Measurements from ENCODE around the gene RAI1.
A peak's percentile ranks its signal among the peaks of the same experiment; 100 is the strongest.

RAI1 gene

DNA sequence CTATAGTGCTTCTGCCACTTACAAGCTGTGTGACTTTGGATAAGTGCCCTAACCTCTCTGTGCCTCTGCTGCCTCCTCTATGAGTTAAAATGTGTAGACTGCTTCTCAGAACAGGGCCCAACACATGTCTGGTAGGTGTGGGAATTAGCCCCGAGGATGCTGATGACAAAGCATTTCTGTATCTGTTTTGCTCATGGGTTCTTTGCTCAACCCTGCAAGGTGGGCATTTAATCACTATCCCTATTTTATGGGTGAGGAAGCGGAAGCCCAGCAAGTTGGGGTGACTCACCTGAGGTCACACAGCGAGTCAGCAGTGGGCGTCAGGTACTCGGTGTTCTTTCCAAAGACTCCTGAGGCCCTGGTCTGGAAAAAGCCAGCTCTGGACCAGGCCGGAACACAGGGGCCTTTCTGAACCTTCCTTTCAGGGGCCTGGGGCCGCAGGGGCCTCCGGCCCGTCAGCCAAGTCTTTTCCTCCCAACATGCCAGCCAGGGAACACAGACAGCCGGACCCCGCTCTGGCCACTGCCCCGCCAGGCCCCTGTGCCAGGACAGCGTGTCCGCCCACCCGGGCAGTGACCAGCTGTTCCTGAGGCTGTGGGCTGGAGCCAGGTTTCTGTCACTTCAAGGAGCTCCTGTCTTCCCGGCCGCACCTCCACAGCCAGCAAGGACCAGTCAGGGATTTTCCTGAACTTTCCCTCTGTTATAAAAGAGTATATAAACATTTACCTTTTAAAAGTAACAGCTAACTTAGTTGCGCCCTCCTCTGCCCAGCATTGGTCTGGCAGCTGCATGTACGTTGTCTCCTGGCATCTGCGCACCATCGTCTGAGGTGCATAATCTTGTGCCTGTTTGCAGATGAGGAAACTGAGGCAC, 93.0 kb downstream of the RAI1 start:
- Mint-ChIP-seq H3K4me3 (no peak overlapping the region), H3K9me3 (no peaks in the 10 kb centered on the region), H3K36me3 (ENCODE audit: low read depth) (peaks cover 10% of the 10 kb centered on the region), H3K27me3 (peaks cover 4% of the 10 kb centered on the region), H3K27ac (no peak overlapping the region), H3K4me1 (ENCODE audit: low read depth) (peaks cover 6% of the 10 kb centered on the region)
- intact Hi-C loops (cut with micrococcal nuclease): no loop called here

DNA sequence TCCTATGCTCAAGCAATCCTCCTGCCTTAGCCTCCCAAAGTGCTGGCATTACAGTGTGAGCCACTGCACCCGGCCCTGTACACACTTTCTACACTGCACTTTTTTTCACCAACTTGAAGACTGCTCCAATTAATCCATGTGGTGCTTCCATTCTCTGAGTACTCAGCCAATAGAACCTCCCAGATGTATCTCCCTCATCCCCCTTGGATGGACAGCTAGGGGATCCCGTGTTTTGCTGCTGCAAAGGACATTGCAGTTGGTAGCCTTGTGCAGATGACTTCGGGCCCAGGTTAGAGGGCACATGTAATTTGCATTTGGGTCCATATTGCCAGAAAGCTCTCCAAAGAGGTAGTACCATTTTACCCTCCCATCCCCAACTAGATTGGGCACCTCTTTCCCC, 95.6 kb downstream of the RAI1 start:
- Mint-ChIP-seq H3K4me3 (no peak overlapping the region), H3K4me1 (ENCODE audit: low read depth) (peaks cover 23% of the 10 kb centered on the region), H3K9me3 (no peaks in the 10 kb centered on the region), H3K27ac (no peak overlapping the region), H3K27me3 (peaks cover 27% of the 10 kb centered on the region), H3K36me3 (ENCODE audit: low read depth) (peaks cover 10% of the 10 kb centered on the region)
- intact Hi-C loops (cut with micrococcal nuclease): no loop called here

DNA sequence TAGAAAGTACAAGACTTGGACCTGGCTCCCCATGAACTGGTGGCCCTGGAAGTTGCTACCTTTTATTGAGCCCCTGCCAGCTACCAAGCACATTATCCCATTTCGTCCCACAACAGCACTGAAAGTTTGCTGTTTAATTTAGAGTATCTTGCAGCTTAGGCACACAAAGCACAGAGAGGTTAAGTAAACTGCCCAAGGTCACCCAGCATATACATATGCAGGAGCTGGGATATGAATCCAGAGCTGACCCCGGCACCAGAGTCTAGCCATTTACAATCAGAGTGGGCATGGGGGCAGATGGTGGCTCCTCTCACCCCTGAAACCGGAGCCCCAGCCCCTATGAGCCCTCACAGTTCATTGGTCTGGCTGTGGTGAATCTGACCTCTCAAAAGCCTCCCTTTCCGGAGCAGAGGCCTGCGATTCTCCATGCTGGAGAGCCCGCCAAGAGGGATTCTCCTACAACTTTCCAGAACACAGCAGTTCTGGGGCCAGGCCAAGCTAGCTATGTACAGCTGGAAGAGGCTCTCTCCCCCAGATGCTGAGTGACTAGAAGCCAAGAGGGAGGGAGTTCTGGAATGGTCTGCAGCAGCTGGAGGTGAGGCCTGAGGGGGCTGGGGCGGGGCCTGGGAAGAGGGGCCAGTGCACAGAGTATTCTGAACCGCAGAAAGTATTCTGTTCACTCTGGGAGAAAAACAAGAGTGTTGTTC, 97.2 kb downstream of the RAI1 start:
- H3K4me1 Mint-ChIP-seq (ENCODE audit: low read depth): peaks cover 21% of the 10 kb centered on the region
- intact Hi-C loops (cut with micrococcal nuclease): no loop called here
- H3K36me3 Mint-ChIP-seq (ENCODE audit: low read depth): peaks cover 10% of the 10 kb centered on the region
- H3K27me3 Mint-ChIP-seq: peaks cover 38% of the 10 kb centered on the region
- no peak overlapping the region for H3K27ac Mint-ChIP-seq
- no peak overlapping the region for H3K4me3 Mint-ChIP-seq
- H3K9me3 Mint-ChIP-seq: no peaks in the 10 kb centered on the region

DNA sequence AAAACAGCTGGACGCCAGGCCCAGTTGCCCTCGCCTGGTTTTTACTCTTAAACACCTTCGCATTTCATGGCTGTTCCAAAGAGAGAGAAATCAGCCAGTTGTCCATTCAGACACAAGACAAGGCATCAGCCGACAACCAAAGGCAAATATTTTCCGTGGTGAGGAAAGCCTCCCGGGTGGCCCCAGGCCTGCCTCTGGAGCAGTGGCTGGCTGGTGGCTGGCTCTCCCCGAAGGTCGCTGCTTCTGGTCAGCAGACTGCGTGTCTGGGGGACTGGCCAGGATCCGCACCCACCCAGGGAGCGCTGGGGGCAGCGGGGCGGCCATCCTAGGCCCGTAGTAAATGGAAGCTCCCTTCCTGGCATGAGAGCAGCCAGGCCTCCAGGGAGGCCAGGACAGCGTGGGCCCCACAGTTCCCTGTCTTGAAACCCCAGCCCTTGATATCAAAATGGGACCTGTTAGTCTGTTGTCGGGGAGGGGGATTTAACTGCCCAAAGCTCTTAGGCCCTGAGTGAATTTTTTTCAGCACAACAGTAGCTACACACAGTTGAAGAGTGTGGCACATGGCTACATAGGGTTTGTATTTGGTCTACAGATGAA, 97.9 kb downstream of the RAI1 start:
- H3K36me3 Mint-ChIP-seq (ENCODE audit: low read depth): peaks cover 10% of the 10 kb centered on the region
- H3K9me3 Mint-ChIP-seq: no peaks in the 10 kb centered on the region
- no peak overlapping the region for H3K4me3 Mint-ChIP-seq
- no peak overlapping the region for H3K27ac Mint-ChIP-seq
- peaks cover 28% of the 10 kb centered on the region for H3K4me1 Mint-ChIP-seq (ENCODE audit: low read depth)
- peaks cover 43% of the 10 kb centered on the region for H3K27me3 Mint-ChIP-seq
- intact Hi-C loops (cut with micrococcal nuclease): no loop called here

DNA sequence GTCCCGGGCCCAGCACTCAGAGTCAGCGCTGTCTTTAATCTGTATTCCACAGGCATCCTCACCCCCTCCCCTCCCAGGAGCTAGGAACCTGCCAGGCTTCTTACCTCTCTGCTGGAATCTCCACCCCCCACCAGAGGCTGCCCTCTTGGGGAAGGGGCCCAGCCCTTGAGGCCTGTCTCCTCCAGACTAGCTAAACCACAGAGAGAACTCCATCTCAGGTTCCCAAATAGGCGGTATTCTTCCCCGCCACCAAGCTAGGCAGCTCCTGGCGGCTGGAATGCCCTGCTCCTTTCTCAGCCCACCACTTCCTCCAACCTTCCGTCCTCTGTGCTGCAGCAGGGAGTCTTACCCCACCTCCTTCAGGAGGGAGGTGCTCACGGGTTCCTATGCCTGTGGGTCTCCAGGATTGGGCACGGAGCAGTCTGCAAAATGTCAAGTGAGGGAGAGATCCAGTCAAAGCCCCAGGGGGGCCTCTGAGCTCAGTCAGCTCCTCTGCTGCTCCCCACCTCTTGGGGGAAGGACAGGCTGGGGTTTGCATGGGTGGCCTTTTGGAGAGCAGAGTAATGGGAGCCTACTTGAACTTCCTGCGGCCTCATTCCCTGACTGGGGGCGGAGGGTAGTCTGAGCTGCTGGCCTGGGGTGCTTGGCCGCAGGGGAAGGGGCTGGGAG, 99.8 kb downstream of the RAI1 start:
- intact Hi-C loops (cut with micrococcal nuclease): loop anchor here (10.0 kb wide), 1 partner anchor 56 kb away; no protein-coding TSS in a partner anchor
- Mint-ChIP-seq H3K36me3 (ENCODE audit: low read depth) (peaks cover 10% of the 10 kb centered on the region), H3K27me3 (peaks cover 56% of the 10 kb centered on the region), H3K9me3 (no peaks in the 10 kb centered on the region), H3K27ac (no peak overlapping the region), H3K4me3 (peak overlapping the region; percentile 28), H3K4me1 (ENCODE audit: low read depth) (peaks cover 41% of the 10 kb centered on the region)

DNA sequence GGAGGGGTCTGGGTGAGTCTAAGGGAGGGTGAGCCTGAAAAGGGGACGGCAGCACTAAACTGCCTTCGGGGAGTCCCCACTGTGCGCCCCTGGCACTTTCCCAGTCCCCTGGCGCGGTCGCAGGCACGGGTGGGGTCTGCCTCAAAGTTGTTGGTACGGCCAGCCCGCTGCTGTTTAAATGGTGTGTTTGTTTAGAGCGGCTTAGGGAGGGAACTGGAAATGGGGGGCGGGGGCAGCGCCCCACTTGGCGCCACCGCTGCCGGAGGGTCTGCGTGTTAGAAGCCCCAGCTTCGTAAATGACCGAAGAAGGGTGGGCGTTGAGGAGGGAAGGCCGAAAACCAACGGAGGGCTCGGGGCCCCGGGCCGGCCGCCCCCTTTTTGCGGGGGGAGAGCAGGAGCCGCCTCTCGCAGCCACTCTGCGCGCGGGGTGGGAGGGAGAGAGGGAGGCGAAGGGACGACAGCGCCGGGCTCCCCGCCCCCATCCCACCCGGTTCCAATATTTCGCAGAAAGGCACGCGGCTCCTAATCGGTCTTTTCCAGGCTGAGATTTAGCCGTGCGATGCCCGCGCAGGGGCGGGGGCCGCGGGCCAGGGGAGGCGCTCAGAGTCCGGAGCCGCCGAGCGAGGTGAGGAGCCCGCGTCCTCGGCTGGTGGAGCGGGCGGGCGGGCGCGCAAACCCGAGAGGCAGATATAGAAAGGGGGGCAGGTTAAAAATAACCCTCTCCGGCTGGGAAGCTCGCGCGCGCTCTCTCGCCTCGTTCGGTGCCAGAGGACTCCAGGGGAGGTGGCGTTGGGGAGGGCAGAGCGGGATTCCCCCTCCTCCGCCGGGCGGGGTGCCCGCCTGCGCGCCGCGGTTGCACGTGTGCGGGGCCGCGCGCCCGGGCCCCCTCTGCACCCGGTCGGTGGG, 100.6 kb downstream of the RAI1 start:
- Mint-ChIP-seq H3K4me3 (peak overlapping the region; percentile 75), H3K27ac (no peak overlapping the region), H3K4me1 (ENCODE audit: low read depth) (peaks cover 48% of the 10 kb centered on the region), H3K36me3 (ENCODE audit: low read depth) (peaks cover 10% of the 10 kb centered on the region), H3K9me3 (no peaks in the 10 kb centered on the region), H3K27me3 (peaks cover 56% of the 10 kb centered on the region)
- intact Hi-C loops (cut with micrococcal nuclease): loop anchor here (10.0 kb wide), 1 partner anchor 57 kb away; no protein-coding TSS in a partner anchor

DNA sequence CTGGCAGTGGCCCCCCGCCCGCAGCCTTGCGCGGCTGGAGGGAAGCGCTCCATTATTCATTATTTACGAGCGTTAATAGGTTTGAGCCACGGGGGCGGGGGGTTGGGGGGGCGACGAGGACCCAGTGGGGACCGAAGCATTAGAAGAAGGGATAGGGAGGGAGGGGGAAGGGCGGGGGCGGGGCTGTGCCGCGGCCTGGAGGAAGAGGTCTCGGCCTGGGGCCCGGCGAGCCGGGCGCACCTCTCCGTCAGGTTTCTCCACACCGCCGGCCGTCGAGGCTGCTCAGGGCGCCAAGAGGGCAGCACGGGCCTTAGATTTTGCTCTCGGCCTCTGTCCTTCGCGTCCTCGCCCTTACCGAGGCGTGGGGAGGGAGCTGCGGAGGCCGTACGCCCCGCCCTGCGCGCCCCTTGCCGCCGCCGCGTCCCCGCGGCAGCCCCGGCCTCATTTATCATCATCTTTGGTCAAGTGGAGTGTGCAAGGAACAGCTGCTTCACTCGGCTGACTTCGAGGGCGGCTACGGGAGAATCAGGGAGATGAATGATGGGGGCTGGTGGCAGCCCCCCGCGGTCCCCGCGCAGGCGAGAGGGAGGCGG, 101.4 kb downstream of the RAI1 start:
- H3K27me3 Mint-ChIP-seq: peaks cover 56% of the 10 kb centered on the region
- H3K27ac Mint-ChIP-seq: no peak overlapping the region
- intact Hi-C loops (cut with micrococcal nuclease): loop anchor here (10.0 kb wide), 1 partner anchor 58 kb away; no protein-coding TSS in a partner anchor
- peak overlapping the region; percentile 66 for H3K4me3 Mint-ChIP-seq
- peaks cover 48% of the 10 kb centered on the region for H3K4me1 Mint-ChIP-seq (ENCODE audit: low read depth)
- no peaks in the 10 kb centered on the region for H3K9me3 Mint-ChIP-seq
- H3K36me3 Mint-ChIP-seq (ENCODE audit: low read depth): peaks cover 5% of the 10 kb centered on the region

DNA sequence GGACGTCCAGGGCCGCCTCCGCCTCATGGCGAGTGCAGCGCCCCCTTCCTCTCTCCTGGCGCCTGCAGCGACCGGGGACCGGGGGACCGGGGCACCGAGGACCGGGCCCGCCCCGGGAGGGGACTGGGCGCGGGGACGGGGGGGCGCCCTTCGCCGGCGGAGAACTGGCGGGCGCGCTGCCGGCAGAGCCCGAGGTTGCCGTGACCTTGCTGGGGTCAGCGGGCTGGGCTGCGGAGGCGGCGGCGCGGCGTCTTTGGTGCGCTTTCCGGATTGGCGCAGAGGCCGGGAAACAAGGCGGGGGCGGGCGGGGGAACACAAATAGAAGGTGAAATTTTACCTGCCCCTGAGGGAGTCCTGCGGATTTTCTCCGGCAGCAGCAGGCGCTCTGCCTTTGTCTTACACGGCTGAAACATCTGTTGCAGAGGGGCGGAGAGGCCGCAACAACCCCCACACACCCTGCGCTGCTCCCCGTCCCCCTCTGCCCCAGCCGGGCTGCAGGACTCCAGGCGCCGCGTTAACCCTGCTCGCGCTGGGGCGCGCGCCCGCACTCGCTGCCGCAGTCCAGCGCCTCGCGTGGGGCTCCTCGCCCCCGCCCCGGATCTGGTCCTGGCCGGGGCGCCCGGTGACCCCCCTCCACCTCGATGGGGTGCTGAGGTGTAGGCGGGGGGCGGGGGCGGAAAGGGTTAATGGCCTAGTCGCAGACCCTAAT, 102.0 kb downstream of the RAI1 start:
- H3K4me3 Mint-ChIP-seq: peak overlapping the region; percentile 73
- peaks cover 48% of the 10 kb centered on the region for H3K4me1 Mint-ChIP-seq (ENCODE audit: low read depth)
- peaks cover under 1% of the 10 kb centered on the region for H3K36me3 Mint-ChIP-seq (ENCODE audit: low read depth)
- H3K27me3 Mint-ChIP-seq: peaks cover 56% of the 10 kb centered on the region
- intact Hi-C loops (cut with micrococcal nuclease): loop anchor here (10.0 kb wide), 1 partner anchor 58 kb away; no protein-coding TSS in a partner anchor
- H3K27ac Mint-ChIP-seq: no peak overlapping the region
- no peaks in the 10 kb centered on the region for H3K9me3 Mint-ChIP-seq

DNA sequence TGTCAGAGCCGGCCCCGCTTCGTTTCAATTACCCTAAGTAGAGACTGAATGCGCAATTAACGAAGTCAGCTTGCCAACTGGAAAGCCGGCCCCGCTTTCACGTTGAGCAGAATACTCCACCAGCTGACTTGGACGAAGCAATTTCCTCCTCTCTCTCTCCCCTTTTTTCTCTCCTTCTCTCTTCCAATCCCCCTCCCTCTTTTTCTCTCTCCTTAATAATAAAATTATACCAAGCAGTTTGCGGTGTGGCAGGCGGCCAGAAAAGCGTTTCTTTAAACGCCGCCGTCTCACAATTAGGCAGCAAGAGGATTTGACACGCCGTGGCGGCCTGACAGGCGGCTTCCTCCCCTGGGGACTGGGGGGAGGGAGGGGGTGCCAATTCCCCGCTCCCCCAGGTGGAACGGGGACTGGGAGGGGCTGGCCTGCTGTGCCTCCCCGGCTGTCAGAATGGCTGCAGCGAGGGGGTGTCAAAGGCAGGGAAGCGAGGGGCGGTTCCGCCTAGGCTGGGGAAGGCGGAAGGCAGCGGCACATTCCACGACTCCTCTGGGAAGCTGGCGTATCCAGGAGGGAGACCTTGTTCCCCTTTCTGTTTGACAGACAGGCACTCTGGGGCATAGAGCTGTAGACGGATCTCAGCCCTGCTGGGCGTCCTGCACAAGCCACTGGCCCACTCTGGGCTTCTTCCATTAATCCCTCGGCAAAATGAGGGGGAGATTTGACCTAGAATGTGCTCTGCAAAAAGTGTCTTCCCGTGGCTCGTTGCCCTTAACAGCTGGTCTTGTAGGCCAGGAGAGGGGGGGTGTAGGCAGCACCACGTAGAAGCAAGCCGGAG, 102.8 kb downstream of the RAI1 start:
- no peaks in the 10 kb centered on the region for H3K36me3 Mint-ChIP-seq (ENCODE audit: low read depth)
- H3K4me3 Mint-ChIP-seq: peak overlapping the region; percentile 73
- peak overlapping the region; percentile 32 for H3K27ac Mint-ChIP-seq
- H3K27me3 Mint-ChIP-seq: peaks cover 54% of the 10 kb centered on the region
- H3K9me3 Mint-ChIP-seq: no peaks in the 10 kb centered on the region
- intact Hi-C loops (cut with micrococcal nuclease): loop anchor here (10.0 kb wide), 1 partner anchor 59 kb away; no protein-coding TSS in a partner anchor
- H3K4me1 Mint-ChIP-seq (ENCODE audit: low read depth): peaks cover 48% of the 10 kb centered on the region

DNA sequence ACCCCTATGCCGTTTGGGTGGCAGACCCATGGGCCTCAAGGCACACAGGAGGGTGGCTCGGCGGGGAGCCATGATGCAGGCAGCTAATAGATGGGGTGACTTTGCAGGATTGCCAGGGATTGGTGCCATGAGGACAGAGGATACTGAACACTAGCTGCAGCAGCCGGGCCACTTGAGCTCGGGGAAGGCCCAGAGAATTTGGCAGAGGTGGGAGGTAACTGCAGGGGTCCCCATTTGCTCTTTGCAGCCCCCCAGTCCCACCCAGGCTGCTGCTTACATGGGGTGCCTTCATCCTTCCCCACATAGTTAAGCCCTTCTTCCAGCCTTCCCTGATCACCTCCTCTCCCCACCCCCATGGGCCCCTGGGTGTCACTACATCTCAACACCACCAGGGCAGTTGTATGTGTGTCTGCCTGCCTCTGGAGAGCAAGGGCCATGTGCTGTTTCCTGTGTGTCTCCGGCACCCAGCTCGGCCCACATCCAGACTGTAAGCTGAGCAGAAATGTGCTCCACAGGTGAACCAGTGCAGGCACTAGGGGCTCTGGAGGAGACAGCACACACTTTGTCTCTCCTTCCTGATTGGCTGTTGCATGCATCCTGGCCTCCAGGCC, 103.5 kb downstream of the RAI1 start:
- intact Hi-C loops (cut with micrococcal nuclease): loop anchor here (10.0 kb wide), 1 partner anchor 60 kb away; no protein-coding TSS in a partner anchor
- H3K27me3 Mint-ChIP-seq: peaks cover 50% of the 10 kb centered on the region
- no peak overlapping the region for H3K27ac Mint-ChIP-seq
- no peak overlapping the region for H3K4me3 Mint-ChIP-seq
- H3K36me3 Mint-ChIP-seq (ENCODE audit: low read depth): no peaks in the 10 kb centered on the region
- no peaks in the 10 kb centered on the region for H3K9me3 Mint-ChIP-seq
- peaks cover 48% of the 10 kb centered on the region for H3K4me1 Mint-ChIP-seq (ENCODE audit: low read depth)

DNA sequence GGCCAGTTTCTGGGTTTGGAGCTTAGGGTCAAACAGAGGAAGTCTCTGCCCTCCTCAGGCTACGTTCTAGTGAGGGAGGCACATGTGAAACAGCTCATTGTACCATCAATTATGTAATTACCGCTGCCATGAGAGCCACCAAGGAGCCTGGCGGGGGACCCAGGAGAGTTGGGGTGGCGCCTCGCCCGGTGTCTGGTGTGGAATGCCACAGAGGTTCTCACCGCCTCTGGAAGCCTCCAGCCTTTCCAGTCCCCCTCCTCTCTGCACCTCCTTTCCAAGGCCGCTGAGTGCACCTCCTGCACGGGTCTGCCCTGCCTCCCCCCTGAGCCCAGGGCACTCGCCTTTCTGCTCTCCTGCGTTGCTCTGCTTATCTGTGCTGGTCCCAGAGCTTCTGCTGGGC, 104.1 kb downstream of the RAI1 start:
- H3K4me3 Mint-ChIP-seq: no peak overlapping the region
- no peak overlapping the region for H3K27ac Mint-ChIP-seq
- H3K9me3 Mint-ChIP-seq: no peaks in the 10 kb centered on the region
- H3K27me3 Mint-ChIP-seq: peaks cover 44% of the 10 kb centered on the region
- H3K4me1 Mint-ChIP-seq (ENCODE audit: low read depth): peaks cover 46% of the 10 kb centered on the region
- intact Hi-C loops (cut with micrococcal nuclease): loop anchor here (10.0 kb wide), 1 partner anchor 61 kb away; no protein-coding TSS in a partner anchor
- no peaks in the 10 kb centered on the region for H3K36me3 Mint-ChIP-seq (ENCODE audit: low read depth)

All from dendritic cell treated with granulocyte-macrophage colony-stimulating factor and Interleukin-4, amounts not matched to agents 40 ng/mL and 50 ng/mL, for 4 days (primary cell).